ENCODE results near the gene MPO. TPM values are rescaled to one million over a fixed set of nuclear protein-coding genes. Genes with fewer than 3 reads are reported as not detected.

Gene MPO
- polyA plus RNA-seq, 1 experiment, result not detected

- CTCF ChIA-PET, result interaction anchor here (1.0 kb wide), 1 partner anchor 145 kb away, joined by 3 read pairs; the partner anchor contains the start of gene RNF43
- POLR2A ChIA-PET, result no interaction called here
- no peak for TF ChIP-seq CTCF (IDR thresholded peaks at IDR 0.05; ENCODE audit: insufficient read depth, low read depth, low read length)
- no peak overlapping the region for H3K4me3 ChIP-seq (ENCODE audit: low read depth, low read length)
- H3K27me3 ChIP-seq (ENCODE audit: control insufficient read depth, insufficient read depth, low read length), result no peaks in the 10 kb centered on the region
- no peak for DNase-seq (ENCODE audit: low read depth)
- H3K36me3 ChIP-seq (ENCODE audit: control insufficient read depth, insufficient read depth, low read length), result no peaks in the 10 kb centered on the region
Observed at GRCh38 chr17:58272367-58273280, 8.1 kb downstream of the MPO start.

GRCh38 chr17:58271216-58271931 is 9.4 kb downstream of the MPO start:
- no peak for TF ChIP-seq CTCF (IDR thresholded peaks at IDR 0.05; ENCODE audit: insufficient read depth, low read depth, low read length)
- H3K4me3 ChIP-seq (ENCODE audit: low read depth, low read length), result no peak overlapping the region
- H3K27me3 ChIP-seq (ENCODE audit: control insufficient read depth, insufficient read depth, low read length), result no peaks in the 10 kb centered on the region
- POLR2A ChIA-PET, result no interaction called here
- DNase-seq (ENCODE audit: low read depth), result no peak
- CTCF ChIA-PET, result interaction anchor here (0.7 to 1.4 kb wide), 2 partner anchors 21 to 22 kb away, joined by 3 to 4 read pairs; no protein-coding TSS in a partner anchor
- H3K36me3 ChIP-seq (ENCODE audit: control insufficient read depth, insufficient read depth, low read length), result no peaks in the 10 kb centered on the region

- H3K4me3 ChIP-seq (ENCODE audit: low read depth, low read length), result no peak overlapping the region
- ChIA-PET POLR2A (no interaction called here), CTCF (interaction anchor here (0.7 to 1.4 kb wide), 2 partner anchors 20 to 21 kb away, joined by 3 to 4 read pairs; no protein-coding TSS in a partner anchor)
- no peaks in the 10 kb centered on the region for H3K36me3 ChIP-seq (ENCODE audit: control insufficient read depth, insufficient read depth, low read length)
- H3K27me3 ChIP-seq (ENCODE audit: control insufficient read depth, insufficient read depth, low read length), result no peaks in the 10 kb centered on the region
- DNase-seq (ENCODE audit: low read depth), result no peak
- no peak for TF ChIP-seq CTCF (IDR thresholded peaks at IDR 0.05; ENCODE audit: insufficient read depth, low read depth, low read length)
Observed at GRCh38 chr17:58270476-58271215, 10.1 kb downstream of the MPO start.

- no peak for TF ChIP-seq CTCF (IDR thresholded peaks at IDR 0.05; ENCODE audit: insufficient read depth, low read depth, low read length)
- H3K36me3 ChIP-seq (ENCODE audit: control insufficient read depth, insufficient read depth, low read length), result no peaks in the 10 kb centered on the region
- H3K27me3 ChIP-seq (ENCODE audit: control insufficient read depth, insufficient read depth, low read length), result no peaks in the 10 kb centered on the region
- H3K4me3 ChIP-seq (ENCODE audit: low read depth, low read length), result no peak overlapping the region
- CTCF ChIA-PET, result no interaction called here
- DNase-seq (ENCODE audit: low read depth), result no peak
- POLR2A ChIA-PET, result no interaction called here
Observed at GRCh38 chr17:58269557-58270291, 11.0 kb downstream of the MPO start.
